GM23338 (cell line): ENCODE results near the gene DLGAP5. TPM values are rescaled to one million over a fixed set of nuclear protein-coding genes. Genes with fewer than 3 reads are reported as not detected.
A peak's percentile ranks its signal among the peaks of the same experiment; 100 is the strongest.

ENCODE experiments used
- ATAC-seq: fragments of 200-7000 bp; cut with Tn5 transposase; 3 replicates; pipeline ENCODE4 v1.9.1; 2020
- DNase-seq: peaks from one replicate; pipeline ENCODE4 v3.0.0-alpha.2; 2015; ENCODE audit warnings: low spot score
- H2AFZ ChIP-seq: fragments of 200-600 bp; sonication (generic); 2 replicates; pipeline ENCODE4 v1.8.0; 2016; ENCODE audit warnings: antibody characterized with exemption, mild to moderate bottlenecking, moderate library complexity
- H3F3A ChIP-seq: fragments of 200-600 bp; sonication (generic); replicated peaks from 2 replicates; pipeline ENCODE4 v1.8.0; 2017; ENCODE audit warnings: antibody characterized with exemption, mixed run types, low read depth
- H3K27ac ChIP-seq: fragments of 200-600 bp; sonication (generic); 2 replicates; pipeline ENCODE4 v1.6.1; 2016; ENCODE audit warnings: low read depth
- H3K27me3 ChIP-seq: fragments of 200-600 bp; sonication (generic); 2 replicates; pipeline ENCODE4 v1.8.0; 2016; ENCODE audit warnings: mild to moderate bottlenecking, mixed run types, moderate library complexity; ENCODE audit not compliant: insufficient read depth
- H3K36me3 ChIP-seq: fragments of 200-600 bp; sonication (generic); 2 replicates; pipeline ENCODE4 v1.8.0; 2016; ENCODE audit warnings: mild to moderate bottlenecking; ENCODE audit not compliant: insufficient read depth
- H3K4me1 ChIP-seq: fragments of 200-600 bp; sonication (generic); 2 replicates; pipeline ENCODE4 v1.8.0; 2016; ENCODE audit warnings: mild to moderate bottlenecking, moderate library complexity; ENCODE audit not compliant: insufficient read depth
- H3K4me2 ChIP-seq: fragments of 200-600 bp; sonication (generic); 2 replicates; pipeline ENCODE4 v1.7.1; 2017; ENCODE audit warnings: mixed run types
- H3K4me3 ChIP-seq: fragments of 200-600 bp; sonication (generic); 2 replicates; pipeline ENCODE4 v1.6.1; 2016; ENCODE audit warnings: mixed run types
- H3K79me2 ChIP-seq: fragments of 200-600 bp; sonication (generic); replicated peaks from 2 replicates; pipeline ENCODE4 v1.8.0; 2017; ENCODE audit warnings: mild to moderate bottlenecking; ENCODE audit not compliant: insufficient read depth
- H3K9me2 ChIP-seq: fragments of 200-600 bp; sonication (generic); 2 replicates; pipeline ENCODE4 v1.8.0; 2017; ENCODE audit not compliant: insufficient read depth
- H4K20me1 ChIP-seq: fragments of 200-600 bp; sonication (generic); replicated peaks from 2 replicates; pipeline ENCODE4 v1.8.0; 2017; ENCODE audit warnings: mild to moderate bottlenecking; ENCODE audit not compliant: insufficient read depth
- H3K27ac Mint-ChIP-seq: 2 replicates; pipeline ENCODE4 v1.8.0; 2020; ENCODE audit warnings: inconsistent platforms, mild to moderate bottlenecking, moderate library complexity, mixed read lengths
- H3K27me3 Mint-ChIP-seq: 3 replicates; pipeline ENCODE4 v1.8.0; 2022; ENCODE audit warnings: low read depth, mild to moderate bottlenecking, moderate library complexity, mixed read lengths, inconsistent platforms; ENCODE audit not compliant: insufficient read depth, poor library complexity
- H3K36me3 Mint-ChIP-seq: 3 replicates; pipeline ENCODE4 v1.8.0; 2021; ENCODE audit warnings: low read depth, mild to moderate bottlenecking, inconsistent platforms, moderate library complexity, mixed read lengths
- H3K4me1 Mint-ChIP-seq: 3 replicates; pipeline ENCODE4 v1.8.0; 2020; ENCODE audit warnings: mild to moderate bottlenecking, inconsistent platforms, mixed read lengths
- H3K4me3 Mint-ChIP-seq: 3 replicates; pipeline ENCODE4 v1.8.0; 2021; ENCODE audit warnings: moderate library complexity, mild to moderate bottlenecking, inconsistent platforms, mixed read lengths
- H3K9me3 Mint-ChIP-seq: 3 replicates; pipeline ENCODE4 v1.8.0; 2020; ENCODE audit warnings: moderate library complexity, mild to moderate bottlenecking, inconsistent platforms, mixed read lengths
- CREB1 ChIP-seq: fragments of 250-450 bp; sonication (Bioruptor Pico); IDR thresholded peaks from 2 replicates; pipeline ENCODE4 v1.5.0; 2020; ENCODE audit warnings: low read depth, mild to moderate bottlenecking, moderate library complexity
- CTCF ChIP-seq, 2 experiments: fragments of 200-600 bp in 1 of 2; sonication (generic) in 1 of 2; conservative IDR thresholded peaks; 2 replicates each; pipeline versions ENCODE4 v1.5.1 to v1.6.1; 2016 to 2017; ENCODE audit warnings: antibody characterized with exemption in 2 of 2, low read depth in 2 of 2, mild to moderate bottlenecking in 2 of 2, moderate library complexity in 1 of 2
- EZH2 ChIP-seq: fragments of 200-600 bp; sonication (generic); IDR thresholded peaks from one replicate; pipeline ENCODE4 v1.8.0; 2017; ENCODE audit warnings: antibody characterized with exemption, mild to moderate bottlenecking, low read depth; ENCODE audit not compliant: unreplicated experiment
- EZH2phosphoT487 ChIP-seq: fragments of 200-600 bp; sonication (generic); IDR thresholded peaks from one replicate; pipeline ENCODE4 v1.8.1; 2018; ENCODE audit warnings: antibody characterized with exemption; ENCODE audit not compliant: unreplicated experiment
- JUNB ChIP-seq: IDR thresholded peaks from one replicate; pipeline ENCODE4 v1.6.1; 2016; ENCODE audit warnings: antibody characterized with exemption; ENCODE audit not compliant: unreplicated experiment
- polyA plus RNA-seq: library from polyadenylated mRNA; unstranded; fragments of >200 nt; fragmentation: Nextera tagmentation; extraction: Ambion mirVana; gene quantifications from 2 replicates; pipeline ENCODE4 v1.2.1, GENCODE V29; 2016
- total RNA-seq: library from RNA; depleted of rRNA; stranded (reverse); fragments of >200 nt; shearing (Covaris generic); gene quantifications from 2 replicates; pipeline ENCODE4 v1.2.3, GENCODE V29; 2014
- TF ChIP-seq, protein P1 (sequence below): IDR thresholded peaks from one replicate; pipeline ENCODE4 v1.6.1; 2018; ENCODE audit warnings: antibody characterized with exemption; ENCODE audit not compliant: unreplicated experiment
- TF ChIP-seq, protein P2 (sequence below): fragments of 250-450 bp; sonication (Bioruptor Pico); IDR thresholded peaks from 2 replicates; pipeline ENCODE4 v1.5.0; 2020; ENCODE audit warnings: mild to moderate bottlenecking, moderate library complexity
- TF ChIP-seq, protein P3 (sequence below): IDR thresholded peaks from 2 replicates; pipeline ENCODE4 v1.6.1; 2016; ENCODE audit warnings: antibody characterized with exemption

DLGAP5 gene
- total and polyA plus RNA-seq, 2 experiments from 2014 or later: 110 to 117 TPM

DNA sequence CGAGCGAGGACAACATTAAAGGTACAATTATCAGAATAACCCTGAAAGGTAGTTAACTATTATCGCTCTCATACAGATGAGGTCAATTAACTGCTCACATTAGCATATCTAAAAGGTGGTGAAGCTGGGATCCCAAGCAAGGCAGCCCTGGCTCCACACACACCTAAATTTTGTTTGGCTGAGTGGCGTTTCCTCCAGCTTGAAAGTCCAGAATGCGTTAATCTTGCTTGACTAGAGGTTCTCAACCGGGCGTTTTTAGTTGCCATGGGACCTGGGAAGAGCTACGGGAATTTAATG is 531 bp downstream of the DLGAP5 start (continued):
- TF ChIP-seq CTCF (conservative IDR thresholded peaks at IDR 0.05; ENCODE audit: low read depth in 2 of 2): no peak
- TF ChIP-seq EZH2: no peak
- TF ChIP-seq JUNB: no peak

GRCh38 chr14:55188686-55189295 is 2.6 kb downstream of the DLGAP5 start:
- peaks cover 15% of the 10 kb centered on the region; the same call in 1 of the 2 replicates for H4K20me1 ChIP-seq
- peak overlapping the region; percentile 88 for H3K4me2 ChIP-seq
- Mint-ChIP-seq H3K4me1 (peaks cover 16% of the 10 kb centered on the region; the same call in 2 of the 3 replicates), H3K27me3 (peaks cover 6% of the 10 kb centered on the region), H3K36me3 (peaks cover 38% of the 10 kb centered on the region), H3K9me3 (peaks cover 2% of the 10 kb centered on the region; the same call in 1 of the 3 replicates), H3K4me3 (peak overlapping the region; percentile 98; the same call in 2 of the 3 replicates), H3K27ac (no peak overlapping the region)
- ATAC-seq: no peak
- no peaks in the 10 kb centered on the region for H3K27me3 ChIP-seq
- no peaks in the 10 kb centered on the region for H3K9me2 ChIP-seq
- H3K36me3 ChIP-seq: peaks cover 9% of the 10 kb centered on the region; the same call in 1 of the 2 replicates
- peaks cover 73% of the 10 kb centered on the region for H3K79me2 ChIP-seq
- H3K27ac ChIP-seq: no peak overlapping the region
- DNase-seq: no peak
- no peak overlapping the region for H2AFZ ChIP-seq
- H3F3A ChIP-seq: no peaks in the 10 kb centered on the region
- peak overlapping the region; percentile 81 for H3K4me3 ChIP-seq
- H3K4me1 ChIP-seq: peaks cover 17% of the 10 kb centered on the region; the same call in 1 of the 2 replicates
- TF ChIP-seq CTCF (conservative IDR thresholded peaks at IDR 0.05; ENCODE audit: low read depth in 2 of 2): no peak
- TF ChIP-seq, protein P1, sequence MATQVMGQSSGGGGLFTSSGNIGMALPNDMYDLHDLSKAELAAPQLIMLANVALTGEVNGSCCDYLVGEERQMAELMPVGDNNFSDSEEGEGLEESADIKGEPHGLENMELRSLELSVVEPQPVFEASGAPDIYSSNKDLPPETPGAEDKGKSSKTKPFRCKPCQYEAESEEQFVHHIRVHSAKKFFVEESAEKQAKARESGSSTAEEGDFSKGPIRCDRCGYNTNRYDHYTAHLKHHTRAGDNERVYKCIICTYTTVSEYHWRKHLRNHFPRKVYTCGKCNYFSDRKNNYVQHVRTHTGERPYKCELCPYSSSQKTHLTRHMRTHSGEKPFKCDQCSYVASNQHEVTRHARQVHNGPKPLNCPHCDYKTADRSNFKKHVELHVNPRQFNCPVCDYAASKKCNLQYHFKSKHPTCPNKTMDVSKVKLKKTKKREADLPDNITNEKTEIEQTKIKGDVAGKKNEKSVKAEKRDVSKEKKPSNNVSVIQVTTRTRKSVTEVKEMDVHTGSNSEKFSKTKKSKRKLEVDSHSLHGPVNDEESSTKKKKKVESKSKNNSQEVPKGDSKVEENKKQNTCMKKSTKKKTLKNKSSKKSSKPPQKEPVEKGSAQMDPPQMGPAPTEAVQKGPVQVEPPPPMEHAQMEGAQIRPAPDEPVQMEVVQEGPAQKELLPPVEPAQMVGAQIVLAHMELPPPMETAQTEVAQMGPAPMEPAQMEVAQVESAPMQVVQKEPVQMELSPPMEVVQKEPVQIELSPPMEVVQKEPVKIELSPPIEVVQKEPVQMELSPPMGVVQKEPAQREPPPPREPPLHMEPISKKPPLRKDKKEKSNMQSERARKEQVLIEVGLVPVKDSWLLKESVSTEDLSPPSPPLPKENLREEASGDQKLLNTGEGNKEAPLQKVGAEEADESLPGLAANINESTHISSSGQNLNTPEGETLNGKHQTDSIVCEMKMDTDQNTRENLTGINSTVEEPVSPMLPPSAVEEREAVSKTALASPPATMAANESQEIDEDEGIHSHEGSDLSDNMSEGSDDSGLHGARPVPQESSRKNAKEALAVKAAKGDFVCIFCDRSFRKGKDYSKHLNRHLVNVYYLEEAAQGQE: no peak
- TF ChIP-seq, protein P2, sequence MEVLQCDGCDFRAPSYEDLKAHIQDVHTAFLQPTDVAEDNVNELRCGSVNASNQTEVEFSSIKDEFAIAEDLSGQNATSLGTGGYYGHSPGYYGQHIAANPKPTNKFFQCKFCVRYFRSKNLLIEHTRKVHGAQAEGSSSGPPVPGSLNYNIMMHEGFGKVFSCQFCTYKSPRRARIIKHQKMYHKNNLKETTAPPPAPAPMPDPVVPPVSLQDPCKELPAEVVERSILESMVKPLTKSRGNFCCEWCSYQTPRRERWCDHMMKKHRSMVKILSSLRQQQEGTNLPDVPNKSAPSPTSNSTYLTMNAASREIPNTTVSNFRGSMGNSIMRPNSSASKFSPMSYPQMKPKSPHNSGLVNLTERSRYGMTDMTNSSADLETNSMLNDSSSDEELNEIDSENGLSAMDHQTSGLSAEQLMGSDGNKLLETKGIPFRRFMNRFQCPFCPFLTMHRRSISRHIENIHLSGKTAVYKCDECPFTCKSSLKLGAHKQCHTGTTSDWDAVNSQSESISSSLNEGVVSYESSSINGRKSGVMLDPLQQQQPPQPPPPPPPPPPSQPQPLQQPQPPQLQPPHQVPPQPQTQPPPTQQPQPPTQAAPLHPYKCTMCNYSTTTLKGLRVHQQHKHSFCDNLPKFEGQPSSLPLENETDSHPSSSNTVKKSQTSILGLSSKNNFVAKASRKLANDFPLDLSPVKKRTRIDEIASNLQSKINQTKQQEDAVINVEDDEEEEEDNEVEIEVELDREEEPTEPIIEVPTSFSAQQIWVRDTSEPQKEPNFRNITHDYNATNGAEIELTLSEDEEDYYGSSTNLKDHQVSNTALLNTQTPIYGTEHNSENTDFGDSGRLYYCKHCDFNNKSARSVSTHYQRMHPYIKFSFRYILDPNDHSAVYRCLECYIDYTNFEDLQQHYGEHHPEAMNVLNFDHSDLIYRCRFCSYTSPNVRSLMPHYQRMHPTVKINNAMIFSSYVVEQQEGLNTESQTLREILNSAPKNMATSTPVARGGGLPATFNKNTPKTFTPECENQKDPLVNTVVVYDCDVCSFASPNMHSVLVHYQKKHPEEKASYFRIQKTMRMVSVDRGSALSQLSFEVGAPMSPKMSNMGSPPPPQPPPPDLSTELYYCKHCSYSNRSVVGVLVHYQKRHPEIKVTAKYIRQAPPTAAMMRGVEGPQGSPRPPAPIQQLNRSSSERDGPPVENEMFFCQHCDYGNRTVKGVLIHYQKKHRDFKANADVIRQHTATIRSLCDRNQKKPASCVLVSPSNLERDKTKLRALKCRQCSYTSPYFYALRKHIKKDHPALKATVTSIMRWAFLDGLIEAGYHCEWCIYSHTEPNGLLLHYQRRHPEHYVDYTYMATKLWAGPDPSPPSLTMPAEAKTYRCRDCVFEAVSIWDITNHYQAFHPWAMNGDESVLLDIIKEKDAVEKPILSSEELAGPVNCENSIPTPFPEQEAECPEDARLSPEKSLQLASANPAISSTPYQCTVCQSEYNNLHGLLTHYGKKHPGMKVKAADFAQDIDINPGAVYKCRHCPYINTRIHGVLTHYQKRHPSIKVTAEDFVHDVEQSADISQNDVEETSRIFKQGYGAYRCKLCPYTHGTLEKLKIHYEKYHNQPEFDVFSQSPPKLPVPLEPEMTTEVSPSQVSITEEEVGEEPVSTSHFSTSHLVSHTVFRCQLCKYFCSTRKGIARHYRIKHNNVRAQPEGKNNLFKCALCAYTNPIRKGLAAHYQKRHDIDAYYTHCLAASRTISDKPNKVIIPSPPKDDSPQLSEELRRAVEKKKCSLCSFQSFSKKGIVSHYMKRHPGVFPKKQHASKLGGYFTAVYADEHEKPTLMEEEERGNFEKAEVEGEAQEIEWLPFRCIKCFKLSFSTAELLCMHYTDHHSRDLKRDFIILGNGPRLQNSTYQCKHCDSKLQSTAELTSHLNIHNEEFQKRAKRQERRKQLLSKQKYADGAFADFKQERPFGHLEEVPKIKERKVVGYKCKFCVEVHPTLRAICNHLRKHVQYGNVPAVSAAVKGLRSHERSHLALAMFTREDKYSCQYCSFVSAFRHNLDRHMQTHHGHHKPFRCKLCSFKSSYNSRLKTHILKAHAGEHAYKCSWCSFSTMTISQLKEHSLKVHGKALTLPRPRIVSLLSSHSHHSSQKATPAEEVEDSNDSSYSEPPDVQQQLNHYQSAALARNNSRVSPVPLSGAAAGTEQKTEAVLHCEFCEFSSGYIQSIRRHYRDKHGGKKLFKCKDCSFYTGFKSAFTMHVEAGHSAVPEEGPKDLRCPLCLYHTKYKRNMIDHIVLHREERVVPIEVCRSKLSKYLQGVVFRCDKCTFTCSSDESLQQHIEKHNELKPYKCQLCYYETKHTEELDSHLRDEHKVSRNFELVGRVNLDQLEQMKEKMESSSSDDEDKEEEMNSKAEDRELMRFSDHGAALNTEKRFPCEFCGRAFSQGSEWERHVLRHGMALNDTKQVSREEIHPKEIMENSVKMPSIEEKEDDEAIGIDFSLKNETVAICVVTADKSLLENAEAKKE (CRISPR knock-in tag): no peak
- no peak for TF ChIP-seq CREB1 (CRISPR knock-in tag)
- TF ChIP-seq, protein P3, sequence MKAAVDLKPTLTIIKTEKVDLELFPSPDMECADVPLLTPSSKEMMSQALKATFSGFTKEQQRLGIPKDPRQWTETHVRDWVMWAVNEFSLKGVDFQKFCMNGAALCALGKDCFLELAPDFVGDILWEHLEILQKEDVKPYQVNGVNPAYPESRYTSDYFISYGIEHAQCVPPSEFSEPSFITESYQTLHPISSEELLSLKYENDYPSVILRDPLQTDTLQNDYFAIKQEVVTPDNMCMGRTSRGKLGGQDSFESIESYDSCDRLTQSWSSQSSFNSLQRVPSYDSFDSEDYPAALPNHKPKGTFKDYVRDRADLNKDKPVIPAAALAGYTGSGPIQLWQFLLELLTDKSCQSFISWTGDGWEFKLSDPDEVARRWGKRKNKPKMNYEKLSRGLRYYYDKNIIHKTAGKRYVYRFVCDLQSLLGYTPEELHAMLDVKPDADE: no peak
- no peak for TF ChIP-seq JUNB
- TF ChIP-seq EZH2phosphoT487: no peak
- no peak for TF ChIP-seq EZH2
